ENCODE results near the gene MBD3. TPM values are rescaled to one million over a fixed set of nuclear protein-coding genes. Genes with fewer than 3 reads are reported as not detected.

The MBD3 gene
- total and polyA plus RNA-seq, 2 of the 4 experiments (the other 2 are of a cell fraction): 42.5 to 66.3 TPM

GRCh38 chr19:1611353-1611752 lies 18.7 kb upstream of the MBD3 start:
- ChIA-PET POLR2A (ENCODE audit: unreplicated experiment) (no interaction called here), CTCF (no interaction called here)
- no peak overlapping the region for H2BK120ac ChIP-seq (ENCODE audit: low read depth, low read length)
- DNase-seq (no peak), ATAC-seq (ENCODE audit: low read depth) (no peak)
- no peak for TF ChIP-seq RAD21 (IDR thresholded peaks at IDR 0.05; ENCODE audit: low read length)
- no peak for TF ChIP-seq USF2 (IDR thresholded peaks at IDR 0.05; ENCODE audit: low read depth, low read length)
- TF ChIP-seq MAZ (IDR thresholded peaks at IDR 0.05; ENCODE audit: borderline replicate concordance, low read depth, low read length): no peak
- TF ChIP-seq CEBPB (IDR thresholded peaks at IDR 0.05; ENCODE audit: low read depth, low read length): no peak
- TF ChIP-seq FOS (IDR thresholded peaks at IDR 0.05; ENCODE audit: low read depth, low read length): no peak
- TF ChIP-seq NFE2L2 (IDR thresholded peaks at IDR 0.05; ENCODE audit: low read depth, low read length): no peak
- no peak for TF ChIP-seq MXI1 (IDR thresholded peaks at IDR 0.05; ENCODE audit: borderline replicate concordance, low read depth, low read length)
- TF ChIP-seq RFX5 (IDR thresholded peaks at IDR 0.05; ENCODE audit: low read depth, low read length): no peak
- TF ChIP-seq, protein P1, sequence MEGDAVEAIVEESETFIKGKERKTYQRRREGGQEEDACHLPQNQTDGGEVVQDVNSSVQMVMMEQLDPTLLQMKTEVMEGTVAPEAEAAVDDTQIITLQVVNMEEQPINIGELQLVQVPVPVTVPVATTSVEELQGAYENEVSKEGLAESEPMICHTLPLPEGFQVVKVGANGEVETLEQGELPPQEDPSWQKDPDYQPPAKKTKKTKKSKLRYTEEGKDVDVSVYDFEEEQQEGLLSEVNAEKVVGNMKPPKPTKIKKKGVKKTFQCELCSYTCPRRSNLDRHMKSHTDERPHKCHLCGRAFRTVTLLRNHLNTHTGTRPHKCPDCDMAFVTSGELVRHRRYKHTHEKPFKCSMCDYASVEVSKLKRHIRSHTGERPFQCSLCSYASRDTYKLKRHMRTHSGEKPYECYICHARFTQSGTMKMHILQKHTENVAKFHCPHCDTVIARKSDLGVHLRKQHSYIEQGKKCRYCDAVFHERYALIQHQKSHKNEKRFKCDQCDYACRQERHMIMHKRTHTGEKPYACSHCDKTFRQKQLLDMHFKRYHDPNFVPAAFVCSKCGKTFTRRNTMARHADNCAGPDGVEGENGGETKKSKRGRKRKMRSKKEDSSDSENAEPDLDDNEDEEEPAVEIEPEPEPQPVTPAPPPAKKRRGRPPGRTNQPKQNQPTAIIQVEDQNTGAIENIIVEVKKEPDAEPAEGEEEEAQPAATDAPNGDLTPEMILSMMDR (conservative IDR thresholded peaks at IDR 0.05; ENCODE audit: low read depth, low read length): no peak
- TF ChIP-seq CHD1 (IDR thresholded peaks at IDR 0.05; ENCODE audit: low read depth, low read length): no peak
- TF ChIP-seq SMC3 (IDR thresholded peaks at IDR 0.05; ENCODE audit: low read depth, low read length): no peak
- no peak for TF ChIP-seq BHLHE40 (IDR thresholded peaks at IDR 0.05; ENCODE audit: low read depth, low read length)
- TF ChIP-seq POLR2A (IDR thresholded peaks at IDR 0.05; ENCODE audit: low read depth, low read length): no peak
- H3K4ac ChIP-seq (ENCODE audit: low read depth, low read length): no peak overlapping the region
- no peaks in the 10 kb centered on the region for H3K27me3 ChIP-seq (ENCODE audit: control insufficient read depth, insufficient read depth, low read length)
- H3K18ac ChIP-seq (ENCODE audit: low read depth, low read length): no peak overlapping the region
- no peak overlapping the region for H4K91ac ChIP-seq (ENCODE audit: insufficient read depth, low read depth, low read length)
- no peak overlapping the region for H4K5ac ChIP-seq (ENCODE audit: low read depth, low read length)
- H3K4me2 ChIP-seq (ENCODE audit: low read depth, low read length): no peak overlapping the region
- H4K8ac ChIP-seq (ENCODE audit: low read depth in 2 of 2, low read length in 2 of 2): no peak overlapping the region
- in situ Hi-C loops (cut with MboI; ENCODE audit: low sequenced_read_pairs): no loop called here
- H2AK5ac ChIP-seq (ENCODE audit: low read depth, low read length): no peak overlapping the region
- no peaks in the 10 kb centered on the region for H3K9me3 ChIP-seq (ENCODE audit: control insufficient read depth, insufficient read depth, low read length)
- H3K56ac ChIP-seq (ENCODE audit: extremely low read depth, insufficient read depth, low read length): no peak overlapping the region
- peaks cover 52% of the 10 kb centered on the region for H3K36me3 ChIP-seq (ENCODE audit: control insufficient read depth, insufficient read depth, low read length)
- no peak overlapping the region for H3K14ac ChIP-seq (replicated peaks; ENCODE audit: low read depth, low read length)
- no peak overlapping the region for H2BK20ac ChIP-seq (ENCODE audit: low read depth, low read length)
- no peak overlapping the region for H3K27ac ChIP-seq (ENCODE audit: insufficient read depth, low read length)
- no peak overlapping the region for H3K4me3 ChIP-seq (ENCODE audit: insufficient read depth, low read depth, low read length)
- H3K9me1 ChIP-seq (ENCODE audit: insufficient read depth, low read length): no peaks in the 10 kb centered on the region
- intact Hi-C loops (cut with micrococcal nuclease): no loop called here
- H2AK9ac ChIP-seq (replicated peaks; ENCODE audit: low read depth, low read length, poor library complexity): no peak overlapping the region
- no peak overlapping the region for H2BK5ac ChIP-seq (ENCODE audit: low read depth, low read length, poor library complexity, severe bottlenecking)
- 0 out of 2 replicates have a peak, but pooled peaks cover under 1% of the 10 kb centered on the region for H3K4me1 ChIP-seq (ENCODE audit: control insufficient read depth, insufficient read depth, low read length)
- BruUV-seq (replicated peaks): no TSS peak
- dilution Hi-C loops (cut with HindIII; ENCODE audit: low sequenced_read_pairs, unreplicated experiment): no loop called here
- no peak overlapping the region for H3K9ac ChIP-seq (ENCODE audit: low read depth, low read length)
- no peaks in the 10 kb centered on the region; the same call in 1 of the 2 replicates for H4K20me1 ChIP-seq (ENCODE audit: insufficient read depth, low read length)
- no peak overlapping the region for H2BK15ac ChIP-seq (ENCODE audit: low read depth, low read length)
- H2AFZ ChIP-seq (replicated peaks; ENCODE audit: low read length, poor library complexity): peak overlapping the region; percentile 48
- WGBS, 2 experiments (ENCODE audit: extremely low coverage in 2 of 2, insufficient read length in 1 of 2): 99% methylated on average over 10 of the region's 15 CpGs; no CpG with 5 or more reads in 1 of the 2 experiments
- H3K79me1 ChIP-seq (ENCODE audit: low read depth in 1 of 2, low read length in 2 of 2): peaks cover 5 to 7% of the 10 kb centered on the region in 2 experiments; a peak in 1 of 4 replicates
- no peak overlapping the region for H3K23ac ChIP-seq (ENCODE audit: low read depth, low read length)
